SK-N-MC (cell line): ENCODE measurements around the gene AKAP13.
"Not testable (repeated sequence)": the region's sequence is repeated elsewhere in the genome, so short reads cannot be mapped to it uniquely, and the experiment has no call there.

ENCODE experiments used
- DNase-seq: peaks from one replicate; pipeline ENCODE4 v3.0.0-alpha.2; 2011; ENCODE audit warnings: low read depth, low spot score
- H3K27ac ChIP-seq: fragments of 200-600 bp; sonication (generic); 2 replicates; pipeline ENCODE4 v1.5.1; 2016; ENCODE audit warnings: mixed run types
- H3K36me3 ChIP-seq: fragments of 200-600 bp; sonication (generic); 2 replicates; pipeline ENCODE4 v1.6.1; 2017; ENCODE audit warnings: antibody characterized with exemption, low read length, mixed read lengths; ENCODE audit not compliant: insufficient read depth
- H3K4me3 ChIP-seq: fragments of 200-600 bp; sonication (generic); 2 replicates; pipeline ENCODE4 v1.5.1; 2016
- H3K9ac ChIP-seq: fragments of 200-600 bp; sonication (generic); 2 replicates; pipeline ENCODE4 v1.8.0; 2017; ENCODE audit warnings: mixed run types, mixed read lengths; ENCODE audit not compliant: insufficient read length
- H3K9me3 ChIP-seq: fragments of 200-600 bp; sonication (generic); 2 replicates; pipeline ENCODE4 v1.6.1; 2017; ENCODE audit warnings: low read depth, mild to moderate bottlenecking, antibody characterized with exemption, low read length, moderate library complexity, mixed read lengths
- EZH2 ChIP-seq: fragments of 200-600 bp; sonication (generic); IDR thresholded peaks from one replicate; pipeline ENCODE4 v1.6.1; 2017; ENCODE audit warnings: antibody characterized with exemption
- FOXP2 ChIP-seq: optimal IDR thresholded peaks from 2 replicates; pipeline ENCODE3; 2011; ENCODE audit warnings: mild to moderate bottlenecking, moderate library complexity; ENCODE audit not compliant: insufficient read depth; ENCODE audit errors: extremely low read length, control extremely low read depth
- POLR2AphosphoS5 ChIP-seq: IDR thresholded peaks from 2 replicates; pipeline ENCODE4 v1.6.1; 2012; ENCODE audit warnings: mild to moderate bottlenecking, low read depth, low read length, borderline replicate concordance

The AKAP13 gene

DNA sequence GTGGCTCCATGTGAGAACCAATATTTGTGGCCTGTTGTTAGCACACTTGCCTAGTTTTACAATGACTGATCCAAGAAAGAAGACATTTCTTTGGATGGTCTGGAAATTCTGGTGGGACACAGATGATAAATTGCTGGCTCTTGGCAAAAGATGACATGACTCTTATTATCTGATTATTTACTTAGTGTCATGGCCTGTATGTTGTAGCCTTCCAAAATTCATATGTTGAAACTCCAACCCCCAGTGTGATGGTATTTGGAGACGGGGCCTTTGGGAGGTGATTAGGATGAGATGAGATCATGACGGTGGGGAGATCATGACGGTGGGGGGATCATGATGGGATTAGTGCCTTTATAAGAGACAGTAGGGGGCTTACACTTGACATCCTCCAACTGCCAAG lies 30.0 kb upstream of the AKAP13 start:
- H3K4me3 ChIP-seq, result no peak overlapping the region
- H3K9ac ChIP-seq, result no peak overlapping the region
- H3K27ac ChIP-seq, result no peak overlapping the region
- no peaks in the 10 kb centered on the region for H3K36me3 ChIP-seq
- TF ChIP-seq EZH2, result no peak
- no peak for DNase-seq
- H3K9me3 ChIP-seq, result no peaks in the 10 kb centered on the region

- not testable (repeated sequence) for H3K9me3 ChIP-seq, DNase-seq, H3K27ac ChIP-seq, H3K4me3 ChIP-seq, H3K9ac ChIP-seq, H3K36me3 ChIP-seq
Observed at GRCh38 chr15:85351501-85351900, 28.9 kb upstream of the AKAP13 start.

GRCh38 chr15:85351965-85352364 lies 28.4 kb upstream of the AKAP13 start:
- Histone ChIP-seq H3K36me3 (no peaks in the 10 kb centered on the region), H3K9ac (no peak overlapping the region), H3K27ac (no peak overlapping the region), H3K9me3 (no peaks in the 10 kb centered on the region), H3K4me3 (no peak overlapping the region)
- no peak for TF ChIP-seq FOXP2
- no peak for TF ChIP-seq EZH2
- TF ChIP-seq POLR2AphosphoS5, result no peak
- DNase-seq, result no peak

DNA sequence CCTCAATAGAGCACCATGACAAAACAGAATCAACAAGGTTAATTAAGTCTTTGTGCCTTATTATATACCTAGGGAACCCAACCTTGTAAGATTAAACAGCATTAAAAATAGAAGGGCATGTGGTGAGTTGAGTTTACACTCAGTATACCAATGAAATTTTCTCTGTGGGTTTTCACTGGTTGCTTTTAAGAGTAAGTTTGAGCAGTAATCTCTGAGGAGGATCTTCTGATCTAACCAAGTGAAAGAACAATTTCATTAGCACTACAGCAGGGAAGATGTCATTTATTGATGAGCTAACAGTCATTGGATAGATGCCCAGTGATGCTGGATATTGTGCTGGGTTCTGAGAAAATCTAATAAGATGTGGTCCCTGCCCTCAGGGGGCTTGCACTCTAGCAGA lies 26.9 kb upstream of the AKAP13 start:
- H3K9ac ChIP-seq, result no peak overlapping the region
- TF ChIP-seq POLR2AphosphoS5 (no peak), EZH2 (no peak), FOXP2 (no peak)
- no peak overlapping the region for H3K4me3 ChIP-seq
- no peaks in the 10 kb centered on the region for H3K9me3 ChIP-seq
- DNase-seq, result no peak
- H3K27ac ChIP-seq, result peak overlapping the region; percentile 96
- no peaks in the 10 kb centered on the region for H3K36me3 ChIP-seq

DNA sequence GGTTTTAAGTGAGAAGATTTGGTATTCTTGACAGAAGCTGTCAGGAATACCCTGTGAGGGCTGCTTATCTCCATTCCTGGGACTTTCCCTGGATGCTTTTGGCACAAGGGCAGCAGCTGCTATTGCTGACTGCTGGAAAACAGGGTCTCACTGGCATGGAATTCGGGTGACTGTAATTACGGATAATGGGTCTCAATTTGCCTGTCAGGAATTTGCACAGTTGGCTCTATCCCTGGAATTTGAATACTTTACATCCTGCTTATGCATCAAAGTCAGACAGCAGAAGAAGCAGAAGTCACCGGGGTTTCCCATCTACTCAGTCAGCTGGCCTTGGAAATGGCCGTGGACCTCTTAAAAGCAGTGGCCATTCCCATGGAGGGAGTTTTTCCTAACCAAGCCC lies 25.9 kb upstream of the AKAP13 start:
- Histone ChIP-seq H3K9ac (peak overlapping the region; percentile 57), H3K4me3 (peak overlapping the region; percentile 51), H3K36me3 (no peaks in the 10 kb centered on the region), H3K9me3 (no peaks in the 10 kb centered on the region), H3K27ac (peak overlapping the region; percentile 96)
- TF ChIP-seq FOXP2 (peak; percentile 46), POLR2AphosphoS5 (no peak; the same call in 1 of the 2 replicates), EZH2 (no peak)
- DNase-seq, result no peak

DNA sequence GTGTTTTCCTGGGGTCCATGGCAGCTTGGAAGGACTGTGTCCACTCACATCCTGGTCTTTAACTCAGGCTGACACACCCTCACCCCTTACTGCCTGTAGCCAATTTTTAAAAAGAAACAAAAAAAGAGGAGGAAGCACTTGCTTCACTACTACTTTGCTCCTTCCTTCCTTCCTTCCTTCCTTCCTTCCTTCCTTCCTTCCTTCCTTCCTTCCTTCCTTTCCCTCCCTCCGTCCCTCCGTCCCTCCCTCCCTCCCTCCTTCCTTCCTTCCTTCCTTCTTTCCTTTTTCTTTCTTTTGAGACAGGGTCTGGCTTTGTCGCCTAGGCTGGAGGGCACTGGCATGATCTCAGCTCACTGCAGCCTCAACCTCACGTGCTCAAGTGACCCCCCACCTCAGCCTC lies 25.5 kb upstream of the AKAP13 start:
- Histone ChIP-seq H3K36me3 (no peaks in the 10 kb centered on the region), H3K9ac (peak overlapping the region; percentile 57), H3K27ac (peak overlapping the region; percentile 96), H3K4me3 (peak overlapping the region; percentile 51), H3K9me3 (no peaks in the 10 kb centered on the region)
- TF ChIP-seq POLR2AphosphoS5, result no peak; the same call in 1 of the 2 replicates
- TF ChIP-seq EZH2, result no peak
- no peak for TF ChIP-seq FOXP2
- DNase-seq, result no peak

DNA sequence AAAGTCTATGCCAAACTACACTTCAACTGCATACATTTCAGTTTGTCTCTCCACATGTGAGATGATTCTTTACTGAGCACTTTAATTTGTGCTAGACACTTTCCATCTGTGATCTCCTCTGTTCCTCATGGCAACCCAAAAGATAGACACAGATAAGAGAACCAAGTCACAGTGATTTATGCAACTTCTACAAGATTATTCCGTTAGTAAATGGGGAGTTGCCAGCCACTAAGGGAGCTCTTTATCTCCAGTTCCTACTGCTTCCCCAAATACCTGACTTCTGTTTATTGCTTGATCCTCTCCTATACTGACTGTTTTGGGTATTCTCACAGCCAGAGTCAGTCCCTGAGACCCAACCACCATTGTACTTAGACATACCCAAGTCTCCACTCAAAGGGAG lies 24.1 kb upstream of the AKAP13 start:
- H3K9ac ChIP-seq, result no peak overlapping the region
- H3K9me3 ChIP-seq, result no peaks in the 10 kb centered on the region
- H3K27ac ChIP-seq, result peak overlapping the region; percentile 65
- DNase-seq, result no peak
- H3K4me3 ChIP-seq, result no peak overlapping the region
- TF ChIP-seq POLR2AphosphoS5, result no peak
- no peak for TF ChIP-seq FOXP2
- TF ChIP-seq EZH2, result no peak
- no peaks in the 10 kb centered on the region for H3K36me3 ChIP-seq

DNA sequence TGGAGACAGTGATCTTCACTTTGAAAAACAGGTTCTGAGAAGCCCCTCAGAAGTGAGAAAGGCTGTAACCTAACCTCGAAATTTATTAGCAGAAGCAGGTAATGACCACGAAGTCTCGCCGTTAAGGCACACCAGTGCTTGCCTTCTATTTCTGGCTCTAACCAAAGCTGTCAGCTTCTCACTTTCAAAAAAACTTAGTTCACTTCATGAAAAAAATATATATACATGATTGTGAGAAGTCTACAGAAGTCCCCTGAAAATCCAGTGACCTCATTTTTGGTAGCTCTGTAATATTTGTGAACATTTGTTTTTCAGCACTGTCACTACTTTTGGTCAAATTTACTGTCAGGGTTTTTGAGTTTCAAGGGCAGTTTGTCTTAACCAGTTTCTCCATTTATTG lies 19.1 kb upstream of the AKAP13 start:
- Histone ChIP-seq H3K27ac (0 out of 2 replicates have a peak overlapping the region, but pooled peaks have one; percentile 9), H3K36me3 (no peaks in the 10 kb centered on the region), H3K9me3 (no peaks in the 10 kb centered on the region), H3K4me3 (no peak overlapping the region), H3K9ac (no peak overlapping the region)
- TF ChIP-seq FOXP2 (no peak), POLR2AphosphoS5 (no peak), EZH2 (no peak)
- DNase-seq, result no peak

- Histone ChIP-seq H3K9me3 (no peaks in the 10 kb centered on the region), H3K9ac (no peak overlapping the region), H3K27ac (no peak overlapping the region), H3K4me3 (no peak overlapping the region), H3K36me3 (no peaks in the 10 kb centered on the region)
- DNase-seq, result no peak
- TF ChIP-seq EZH2, result no peak
- TF ChIP-seq POLR2AphosphoS5, result no peak
- no peak for TF ChIP-seq FOXP2
Observed at GRCh38 chr15:85362436-85363081, 17.8 kb upstream of the AKAP13 start.

DNA sequence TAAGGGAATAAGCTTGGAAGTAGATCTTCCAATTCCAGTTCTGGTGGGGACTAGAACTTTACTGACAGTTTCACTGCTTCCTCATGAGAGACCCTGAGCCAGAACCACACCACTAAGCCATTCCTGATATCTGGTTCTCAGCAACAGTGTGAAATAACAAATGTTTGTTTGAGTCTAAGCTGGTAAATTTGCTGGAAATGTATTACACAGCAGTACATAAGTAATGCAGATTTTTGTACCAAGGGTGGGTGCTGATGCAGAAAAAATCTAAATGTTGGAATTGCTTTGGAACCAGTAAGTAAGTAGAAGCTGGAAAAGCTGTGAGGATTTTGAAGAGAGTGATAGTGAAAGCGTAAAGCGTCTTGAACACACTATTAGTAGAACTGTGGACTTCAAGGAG lies 14.4 kb upstream of the AKAP13 start:
- Histone ChIP-seq H3K27ac (no peak overlapping the region), H3K9ac (no peak overlapping the region), H3K4me3 (no peak overlapping the region), H3K9me3 (no peaks in the 10 kb centered on the region), H3K36me3 (no peaks in the 10 kb centered on the region)
- TF ChIP-seq EZH2 (no peak), FOXP2 (no peak), POLR2AphosphoS5 (no peak)
- no peak for DNase-seq
